NCI-H526 (cell line): ENCODE results near the gene KCNH4.
A peak's percentile ranks its signal among the peaks of the same experiment; 100 is the strongest.
"Not testable (repeated sequence)": the region's sequence is repeated elsewhere in the genome, so short reads cannot be mapped to it uniquely, and the experiment has no call there.

ENCODE experiments used
- DNase-seq, 2 experiments: peaks; one replicate each; lab custom pipeline; 2025; lab: John Stamatoyannopoulos, UW

The KCNH4 gene

DNA sequence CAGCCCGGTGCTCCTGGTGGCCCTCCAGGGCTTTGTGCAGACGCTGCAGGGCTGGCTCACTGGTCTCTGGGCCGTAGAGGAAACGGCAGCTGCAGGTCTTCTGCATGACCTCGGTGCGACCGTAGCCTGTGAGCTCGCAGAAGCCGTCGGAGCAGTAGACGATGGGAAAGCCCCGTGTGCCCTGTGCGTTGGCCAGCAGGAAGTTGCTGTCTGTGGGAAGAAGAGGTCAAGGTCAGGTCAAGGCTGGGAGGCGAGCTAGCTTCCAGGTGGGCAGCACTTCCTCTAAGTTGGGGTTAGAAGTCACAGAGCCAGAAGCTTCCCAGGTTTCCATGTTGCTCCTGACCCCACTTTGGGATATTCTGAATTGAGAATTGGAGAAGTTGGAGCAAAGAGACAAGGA, 2.1 kb downstream of the KCNH4 start:
- DNase-seq, result no peak

DNA sequence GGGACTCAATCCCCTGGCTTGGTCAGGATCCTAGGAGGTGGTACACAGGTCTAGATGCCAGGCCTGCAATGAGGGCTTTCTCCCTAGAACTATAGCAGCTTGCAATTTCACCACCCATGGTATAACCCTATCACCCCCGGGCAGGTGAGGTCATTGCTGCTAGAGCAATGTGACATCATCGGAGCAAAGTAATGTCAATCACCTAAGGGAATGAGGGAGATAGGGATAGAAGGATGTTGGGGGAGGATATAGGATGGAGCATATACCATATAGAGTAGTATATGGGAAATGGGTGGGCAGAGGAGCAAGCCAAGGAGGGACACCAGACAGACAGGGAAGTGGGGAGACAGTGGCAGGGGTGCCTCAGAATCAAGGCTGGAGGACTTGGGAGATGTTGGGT, 3.3 kb downstream of the KCNH4 start:
- no peak for DNase-seq

DNA sequence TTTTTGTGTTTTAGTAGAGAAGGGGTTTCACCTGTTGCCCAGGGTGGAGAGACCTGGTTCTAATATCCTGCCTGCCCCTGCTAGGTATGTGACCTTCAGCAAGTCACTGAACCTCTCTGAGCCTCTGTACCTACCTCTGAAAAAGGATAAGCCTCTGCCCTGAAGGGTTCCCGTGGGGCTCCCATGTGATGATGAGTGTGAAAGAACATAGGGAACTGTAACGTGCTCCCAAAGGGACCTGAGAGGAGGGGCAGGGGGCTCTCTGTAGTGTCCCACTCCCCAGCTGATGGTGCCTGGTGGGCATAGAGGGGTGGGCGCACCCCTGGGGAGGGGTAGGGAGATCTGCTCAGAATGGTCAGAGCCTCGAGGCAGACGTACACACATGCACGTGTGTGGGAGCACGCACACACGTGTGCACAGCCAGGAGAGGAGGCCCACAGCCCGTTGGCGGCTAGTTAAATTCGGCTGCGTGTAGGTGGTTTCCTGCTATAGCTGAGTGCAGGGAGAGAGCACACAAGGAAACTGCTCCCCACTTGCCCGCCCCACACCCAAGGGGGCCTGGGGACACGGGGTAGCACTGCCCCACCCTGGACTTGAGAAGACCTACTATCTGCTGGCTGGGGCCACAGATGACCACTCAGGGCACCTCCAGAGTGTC, 6.7 kb downstream of the KCNH4 start:
- no peak for DNase-seq

DNA sequence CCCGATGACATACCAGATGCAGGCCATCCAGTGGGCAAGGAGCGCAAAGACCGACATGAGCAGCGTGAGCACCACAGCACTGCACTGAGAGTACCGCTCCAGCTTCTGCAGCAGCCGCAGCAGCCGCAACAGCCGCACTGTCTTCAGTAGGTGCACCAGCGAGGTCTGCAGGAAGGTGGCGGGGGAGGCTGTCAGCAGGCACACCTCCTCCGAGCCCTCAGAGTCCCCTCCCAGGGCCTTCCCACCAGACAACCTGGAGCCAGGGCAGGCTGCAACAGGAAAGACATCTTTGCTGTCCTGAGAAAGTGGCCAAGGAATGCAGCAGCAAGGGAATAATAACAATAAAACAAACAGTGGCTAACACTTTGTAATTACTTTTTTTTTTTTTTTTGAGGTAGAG, 9.1 kb downstream of the KCNH4 start:
- DNase-seq, result no peak

DNA sequence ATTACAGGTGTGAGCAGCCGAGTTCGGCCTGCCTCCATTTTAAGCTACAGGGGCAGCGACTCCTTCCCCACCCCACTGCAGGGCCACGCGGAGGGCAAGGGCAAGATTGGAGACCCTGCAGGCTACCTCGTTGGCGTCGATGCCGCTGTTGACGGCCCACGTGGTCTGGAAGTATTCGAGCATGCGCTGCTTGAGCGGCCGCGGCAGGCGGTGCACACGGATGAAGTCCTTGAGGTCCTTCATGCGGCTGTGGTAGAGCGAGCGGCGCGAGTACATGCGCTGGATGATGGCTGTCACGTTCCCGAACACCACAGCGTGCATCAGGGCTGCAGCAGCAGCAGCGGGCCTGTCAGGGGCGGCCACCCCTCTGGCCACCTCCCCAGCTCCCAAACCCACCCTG, 11.6 kb downstream of the KCNH4 start:
- DNase-seq, result no peak

DNA sequence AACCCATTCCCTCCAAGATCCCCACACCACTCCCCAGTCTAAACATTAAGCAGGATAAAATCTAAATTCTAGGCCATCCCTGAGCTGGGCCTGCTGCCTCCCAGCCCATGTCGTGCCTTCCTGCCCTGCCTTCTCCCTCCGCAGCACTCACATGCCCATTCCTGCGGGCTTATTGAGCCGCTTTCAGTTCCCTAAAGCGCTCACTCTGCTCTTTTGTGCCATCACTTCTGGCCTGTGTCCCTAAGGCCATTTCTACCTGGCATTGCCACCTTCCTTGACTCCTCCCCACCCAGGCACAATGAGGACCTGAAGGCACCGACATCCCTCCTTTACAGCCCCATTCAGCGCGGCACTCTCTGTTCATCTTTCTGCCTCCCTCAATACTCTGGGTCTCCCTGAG, 13.1 kb downstream of the KCNH4 start:
- no peak for DNase-seq

DNA sequence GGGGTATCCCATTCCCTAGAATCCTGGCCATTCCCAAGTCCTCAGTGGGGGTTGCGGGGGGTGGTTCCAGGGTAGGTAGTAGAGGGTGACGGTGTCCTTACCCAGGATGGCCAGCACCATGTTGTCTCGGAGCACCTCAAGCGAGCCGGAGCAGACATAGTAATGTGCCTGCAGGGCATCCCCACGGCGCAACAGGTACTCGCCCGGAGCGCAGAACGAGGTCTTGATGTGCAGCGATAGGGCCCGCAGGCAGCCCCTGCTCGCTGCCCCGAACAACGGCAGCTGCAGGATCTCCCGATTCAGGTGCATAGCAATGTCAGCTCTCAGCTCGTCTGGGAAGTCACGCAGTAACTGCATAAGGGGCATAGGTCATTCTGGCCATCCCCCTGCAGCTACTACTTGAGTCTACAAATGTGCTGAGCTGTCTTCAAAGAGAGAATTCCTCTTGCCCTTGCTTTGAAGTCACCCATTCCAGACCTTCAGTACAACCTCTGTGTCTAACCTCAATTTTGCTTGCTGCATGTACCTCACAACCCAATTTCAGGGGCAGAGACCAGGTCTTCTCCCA, 14.7 kb downstream of the KCNH4 start:
- no peak for DNase-seq

DNA sequence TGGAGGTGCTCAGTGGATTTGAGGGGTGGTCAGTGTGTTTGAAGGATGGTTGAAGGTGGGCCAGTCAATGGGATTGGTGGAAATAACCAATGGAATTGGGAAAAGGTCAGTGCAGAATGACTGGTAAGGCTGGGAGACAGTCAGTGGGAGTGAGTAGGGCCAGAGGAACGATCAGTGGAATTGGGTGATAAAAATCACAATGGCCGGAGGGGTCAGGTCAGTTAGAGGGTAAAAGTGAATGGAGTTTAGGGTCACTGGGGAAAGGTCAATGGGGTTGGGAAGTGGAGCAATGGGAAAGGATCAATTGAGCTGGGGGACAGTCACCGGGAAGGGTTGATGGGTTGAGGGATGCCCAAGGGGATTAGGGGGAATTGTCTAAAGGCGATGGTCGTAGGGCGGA, 15.2 kb downstream of the KCNH4 start:
- DNase-seq, result no peak

DNA sequence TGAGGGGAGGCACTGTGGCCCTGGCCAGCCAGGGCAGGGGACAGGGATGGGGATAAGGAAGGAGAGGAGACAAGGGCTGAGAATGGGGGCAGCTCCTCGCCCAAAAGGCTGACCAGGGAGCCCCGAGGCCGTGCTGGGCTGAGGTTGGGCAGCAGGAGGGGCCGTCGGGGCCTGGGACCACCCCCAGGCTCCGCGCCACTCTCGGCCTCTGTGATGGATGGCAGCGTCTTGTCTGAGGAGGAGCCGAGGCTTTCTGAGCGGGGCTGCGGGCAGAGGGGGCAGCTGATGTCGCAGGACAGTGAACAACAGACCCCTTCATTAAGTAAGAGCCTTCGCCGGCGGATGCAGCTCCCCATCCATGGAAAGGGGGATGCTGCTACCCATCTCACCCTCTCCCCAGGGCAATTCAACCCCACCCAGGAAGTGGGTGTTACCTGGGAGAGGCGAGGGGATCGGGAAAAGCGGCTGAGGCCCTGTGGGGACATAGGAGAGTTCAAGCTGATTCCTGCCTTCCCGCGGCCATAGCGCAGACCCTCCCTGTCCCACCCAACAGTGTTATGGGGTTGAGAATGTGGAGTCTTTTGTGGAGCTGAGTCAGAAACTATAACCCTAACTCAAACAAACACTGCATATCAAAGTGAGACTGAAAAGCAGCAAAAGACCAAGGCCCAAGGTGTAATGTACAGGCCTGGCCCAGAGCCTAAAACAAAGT, 17.1 kb downstream of the KCNH4 start:
- DNase-seq, result no peak

DNA sequence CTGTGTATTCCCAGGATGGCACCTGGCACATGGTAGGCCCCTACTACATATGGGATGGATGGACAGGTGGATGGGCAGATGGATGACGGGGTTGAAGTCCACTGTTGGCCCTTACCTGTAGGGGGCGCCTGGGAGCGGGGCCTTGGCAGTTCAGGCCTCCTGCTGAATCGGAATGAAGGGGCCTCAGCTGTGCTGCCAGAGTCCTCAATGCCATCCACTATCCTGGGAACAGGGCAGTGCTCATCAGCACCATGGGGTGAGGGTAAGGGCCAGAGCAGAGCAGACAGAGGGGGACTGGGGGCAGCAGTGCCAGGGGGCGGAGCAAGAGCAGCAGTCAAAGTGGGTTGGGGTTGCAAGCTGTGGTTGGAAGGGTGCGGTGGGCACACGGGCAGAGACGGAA, 17.8 kb downstream of the KCNH4 start:
- DNase-seq, result peak in 1 of 2 experiments; percentile 31

DNA sequence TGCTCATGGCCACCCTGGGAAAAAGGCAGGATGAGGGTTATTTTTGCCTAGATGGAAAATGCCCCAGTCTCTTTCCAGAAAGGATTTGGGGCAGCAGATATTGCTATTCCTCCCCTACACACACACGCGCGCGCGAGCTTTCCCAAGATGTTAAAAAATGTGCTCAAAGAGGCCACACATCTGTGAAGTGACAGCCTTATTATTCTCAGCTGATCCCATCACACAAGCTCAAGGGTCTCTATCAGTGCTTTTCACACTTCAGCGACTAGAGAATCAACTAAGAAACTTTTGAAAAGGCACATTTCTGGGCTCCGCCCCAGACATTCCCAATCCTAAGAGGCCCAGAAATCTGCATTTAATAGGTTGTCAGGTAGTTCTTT, 20.4 kb downstream of the KCNH4 start:
- DNase-seq, result no peak

DNA sequence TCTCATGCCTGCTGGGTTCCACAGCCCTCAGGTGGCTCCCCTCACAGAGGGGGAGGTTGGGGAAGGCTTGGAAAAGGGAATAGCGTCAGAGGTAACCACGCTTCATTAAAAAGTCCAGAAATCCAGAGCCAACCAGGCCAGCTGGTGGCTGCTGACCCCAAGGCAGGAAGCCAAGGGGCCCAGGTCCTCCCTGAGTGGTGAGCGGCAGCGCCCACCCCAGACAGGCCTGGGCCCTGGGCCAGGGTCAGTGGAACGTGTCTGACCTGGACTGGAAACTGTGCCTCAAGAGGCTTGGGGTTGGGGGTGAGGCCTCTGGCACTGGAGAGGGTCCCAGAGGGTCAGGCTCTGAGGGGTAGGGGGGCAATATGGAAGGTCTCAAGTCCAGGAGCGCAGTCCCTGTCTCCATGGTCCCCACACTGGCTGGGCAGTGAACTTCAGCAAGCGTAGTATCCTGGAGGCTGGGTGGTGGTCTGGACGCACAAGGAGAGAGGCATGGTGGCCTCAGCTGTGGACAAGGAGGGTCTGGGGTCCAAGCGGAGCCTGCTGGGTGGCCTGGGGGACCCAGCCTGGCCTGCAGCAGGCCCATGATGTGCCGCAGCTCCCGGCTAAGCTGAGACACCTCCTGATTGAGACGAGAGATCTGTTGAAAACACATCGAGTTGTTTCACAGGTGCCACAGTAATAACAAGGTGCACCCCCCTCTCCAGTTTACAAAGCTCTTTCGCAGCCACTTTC, 21.0 kb downstream of the KCNH4 start:
- DNase-seq, result no peak

DNA sequence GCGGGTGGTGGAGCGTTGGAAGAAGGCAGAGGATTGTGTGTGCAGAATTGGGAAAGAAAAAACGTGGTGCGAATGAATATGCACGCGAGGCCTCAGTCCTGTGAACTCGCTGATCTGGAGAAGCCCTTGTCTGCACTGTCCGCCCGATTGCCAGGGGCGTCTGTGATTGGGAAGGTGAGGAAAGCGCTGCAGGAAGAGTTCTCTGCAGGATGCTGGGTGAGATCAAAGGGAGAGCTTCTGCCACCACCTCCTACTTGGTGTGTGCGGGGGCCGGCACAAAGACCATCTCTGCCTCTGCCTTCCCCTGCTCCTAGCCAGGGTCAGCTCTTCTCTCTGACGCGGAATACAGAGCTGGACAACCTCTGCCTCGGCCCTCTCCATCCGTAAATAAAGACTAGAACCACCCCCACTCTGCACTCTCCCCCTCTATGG, 25.3 kb downstream of the KCNH4 start:
- peak in 1 of 2 experiments; percentile 30 for DNase-seq

DNA sequence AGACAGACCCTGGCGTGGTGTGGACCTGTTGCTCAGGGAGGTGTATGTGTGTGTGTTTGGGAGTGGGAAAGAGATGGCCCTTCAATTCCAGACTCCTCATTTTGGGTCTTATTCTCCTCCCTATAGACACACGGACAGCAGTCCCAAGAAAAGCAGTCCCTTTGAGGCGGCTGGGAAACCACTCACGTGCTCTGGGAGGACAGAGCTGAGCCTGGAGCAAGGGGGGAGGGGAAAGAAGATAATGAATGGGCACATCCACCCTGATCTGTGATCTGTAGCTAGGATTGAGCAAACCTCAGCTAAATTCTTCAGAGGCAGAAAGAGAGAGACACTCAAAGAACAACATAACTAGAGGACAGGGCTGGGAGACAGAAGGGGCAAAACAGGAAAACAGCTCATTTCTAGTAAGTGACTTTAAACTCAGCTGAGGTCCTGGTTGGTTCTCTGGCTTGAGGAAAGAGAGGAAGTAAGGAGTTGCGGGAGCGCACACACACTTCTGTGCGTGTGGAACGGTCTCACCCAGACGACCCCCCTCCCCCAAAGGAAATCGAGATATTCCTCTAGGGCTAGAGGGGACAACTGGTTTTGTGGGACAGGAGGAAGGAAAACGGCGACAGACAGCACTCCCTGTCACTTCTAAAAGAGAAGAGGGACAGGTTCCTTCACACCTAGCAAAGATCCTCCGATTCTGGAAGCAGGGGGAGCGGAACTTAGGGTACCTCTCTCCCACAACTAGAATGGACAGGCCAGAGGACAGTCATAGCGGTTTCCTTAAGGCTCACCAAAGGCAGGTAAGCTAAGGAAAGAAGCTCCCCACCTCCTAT, 26.8 kb downstream of the KCNH4 start:
- DNase-seq, result no peak

DNA sequence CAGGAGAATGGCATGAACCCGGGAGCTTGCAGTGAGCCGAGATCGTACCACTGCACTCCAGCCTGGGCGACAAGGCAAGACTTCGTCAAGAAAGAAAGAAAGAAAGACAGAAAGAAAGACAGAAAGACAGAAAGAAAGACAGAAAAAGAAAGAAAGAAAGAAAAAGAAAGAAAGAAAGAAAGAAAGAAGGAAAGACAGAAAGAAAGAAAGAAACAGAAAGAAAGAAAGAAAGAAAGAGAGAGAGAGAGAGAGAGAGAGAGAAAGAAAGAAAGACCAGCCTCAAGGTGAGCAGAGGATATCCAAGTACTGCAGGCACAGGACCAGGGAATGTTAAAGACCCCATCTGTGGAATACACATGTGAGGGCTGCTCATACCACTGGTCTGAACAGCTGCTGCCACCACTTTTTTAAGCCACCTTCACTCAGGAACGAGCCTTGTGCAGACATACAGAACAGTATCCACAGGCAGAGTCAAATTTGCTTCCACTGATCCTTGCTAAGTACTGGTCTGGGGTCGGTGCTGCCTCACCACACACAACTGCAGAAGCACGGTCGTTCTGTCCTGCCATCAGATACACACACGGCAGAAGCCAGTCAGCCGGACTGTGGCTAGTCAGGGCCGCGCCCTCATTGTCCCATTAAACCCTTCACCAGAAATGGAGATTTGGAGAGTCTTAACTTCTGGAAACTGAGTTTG, 33.9 kb downstream of the KCNH4 start:
- DNase-seq, result no peak

DNA sequence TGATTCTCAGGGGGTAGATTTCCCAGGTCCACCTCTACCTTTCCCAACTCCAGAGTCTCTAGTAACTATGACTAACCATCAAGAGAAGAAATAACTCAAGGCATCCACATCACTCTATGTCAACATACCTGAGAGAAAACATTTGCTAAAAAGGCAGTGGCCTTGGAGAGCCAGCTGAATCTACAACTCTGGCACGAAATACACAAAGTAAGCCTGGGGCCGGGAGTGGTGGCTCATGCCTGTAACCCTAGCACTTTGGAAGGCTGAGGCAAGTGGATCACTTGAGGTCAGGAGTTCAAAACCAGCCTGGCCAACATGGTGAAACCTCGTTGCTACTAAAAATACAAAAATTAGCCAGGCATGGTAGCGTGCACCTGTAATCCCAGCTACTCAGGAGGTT, 37.8 kb downstream of the KCNH4 start:
- DNase-seq, result not testable (repeated sequence)

DNA sequence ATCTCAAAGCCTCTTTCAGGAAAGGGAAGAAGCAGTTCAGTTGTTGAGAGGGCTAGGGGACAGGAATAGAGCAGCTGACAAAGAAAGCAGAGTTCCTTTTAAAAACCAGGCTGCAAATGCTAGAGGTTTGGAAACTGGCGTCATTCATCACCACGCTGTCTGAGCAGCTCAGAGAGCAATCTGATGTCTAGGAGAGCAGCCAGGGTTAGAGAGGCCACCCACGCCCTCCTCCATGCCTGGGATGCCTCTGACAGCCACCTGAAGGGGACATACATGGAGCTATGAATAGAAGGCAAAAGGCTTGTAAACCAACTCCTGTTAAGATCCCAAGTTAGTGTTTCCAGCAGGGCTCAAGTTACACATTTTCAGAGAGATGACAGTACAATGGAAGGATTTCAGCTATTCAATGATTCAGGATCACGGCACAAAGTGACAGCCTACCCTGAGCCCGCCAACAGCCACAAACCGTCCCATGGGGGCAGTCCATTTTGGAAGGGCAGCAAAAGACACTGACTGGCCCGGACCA, 38.5 kb downstream of the KCNH4 start:
- no peak for DNase-seq

DNA sequence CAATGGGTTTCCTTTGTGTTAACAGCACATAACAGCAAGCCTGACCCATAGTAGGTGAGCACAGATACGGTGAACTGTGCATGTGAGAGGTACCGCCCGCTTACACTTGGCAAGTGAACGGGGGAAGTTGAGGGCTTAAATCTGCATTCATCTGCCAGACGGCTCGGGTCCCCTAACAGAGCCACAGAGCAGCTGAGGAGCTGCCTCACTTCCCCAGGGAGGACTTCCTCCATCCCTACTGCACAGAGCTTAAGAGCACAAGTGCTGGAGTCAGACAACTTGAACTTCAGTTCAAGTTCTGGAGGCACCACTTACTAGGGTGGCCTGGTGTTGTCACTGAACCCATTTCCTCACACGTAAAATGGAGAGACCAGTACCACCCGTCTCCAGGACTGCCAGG, 39.6 kb downstream of the KCNH4 start:
- no peak for DNase-seq

DNA sequence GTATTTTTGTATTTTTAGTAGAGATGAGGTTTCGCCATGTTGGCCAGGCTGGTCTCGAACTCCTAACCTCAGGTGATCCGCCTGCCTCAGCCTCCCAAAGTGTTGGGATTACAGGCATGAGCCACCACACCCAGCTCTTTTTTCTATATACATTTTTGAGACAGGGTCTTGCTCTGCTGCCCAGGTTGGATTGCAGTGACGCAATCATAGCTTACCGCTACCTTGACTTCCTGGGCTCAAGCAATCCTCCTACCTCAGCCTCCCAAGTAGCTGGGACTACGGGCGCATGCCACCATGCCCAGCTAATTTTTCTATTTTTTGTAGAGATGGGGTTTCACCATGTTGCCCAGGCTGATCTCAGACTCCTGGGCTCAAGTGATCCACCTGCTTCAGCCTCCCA, 40.3 kb downstream of the KCNH4 start:
- DNase-seq, result not testable (repeated sequence)

DNA sequence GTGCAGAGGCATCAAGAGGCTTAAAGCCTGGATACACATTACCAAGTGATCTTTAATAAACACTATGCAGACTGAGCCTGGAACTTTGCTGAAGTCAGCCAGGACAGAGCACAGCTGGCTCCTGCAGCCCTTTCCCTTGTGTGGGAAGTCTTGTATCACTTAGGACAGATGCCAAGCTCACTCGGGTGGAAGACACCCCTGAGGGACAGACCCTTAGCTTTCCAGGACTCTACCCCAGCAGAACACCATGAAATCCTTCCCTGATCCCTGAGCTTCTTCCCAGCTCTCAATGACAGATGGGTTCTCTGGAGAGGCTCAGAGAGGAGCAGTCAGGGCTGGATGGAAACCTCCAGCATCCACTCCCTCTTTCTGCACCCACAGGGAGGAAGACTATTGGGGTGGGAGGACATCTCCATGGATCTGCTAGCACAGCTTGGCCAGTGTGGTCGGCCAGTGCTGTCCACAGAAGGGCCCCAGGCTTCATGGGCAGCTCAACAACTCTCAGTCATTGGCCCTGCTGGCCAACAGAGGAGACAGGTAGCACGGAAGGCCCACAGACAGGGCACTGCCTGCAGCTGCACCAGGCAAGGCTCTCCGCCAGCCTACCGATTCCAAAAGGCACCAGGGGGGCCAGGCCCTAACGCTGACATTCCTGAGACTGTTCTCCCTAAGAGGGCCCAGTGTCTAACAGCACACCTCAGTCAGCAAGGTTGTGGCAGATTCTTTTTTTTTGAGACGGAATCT, 42.0 kb downstream of the KCNH4 start:
- no peak for DNase-seq
